LNCAP (cell line): ENCODE measurements around the gene CLDN12.

Experiments
- CTCF ChIP-seq: fragments of 450-650 bp; IDR thresholded peaks from 2 replicates; pipeline ENCODE4 v1.5.1; 2017; ENCODE audit warnings: mild to moderate bottlenecking

The CLDN12 gene

DNA sequence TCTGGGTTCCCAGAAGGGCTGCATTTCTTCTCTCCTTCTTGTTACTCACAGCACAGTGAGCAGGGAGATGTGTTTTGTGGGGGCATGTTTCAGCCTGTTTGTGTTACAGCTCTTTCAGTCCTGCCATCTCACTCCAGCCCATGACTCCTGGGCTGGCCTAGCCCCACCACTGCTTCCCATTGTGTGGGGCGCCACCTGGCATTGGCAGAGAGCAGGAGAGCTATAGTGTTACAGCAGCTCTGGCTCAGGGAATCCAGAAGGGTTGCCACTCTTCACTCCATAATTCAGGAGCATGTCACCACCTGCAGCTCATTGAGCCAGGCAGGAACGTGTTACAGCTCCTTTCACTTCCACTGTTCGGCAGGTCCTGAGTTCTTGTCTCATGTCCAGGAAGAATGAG, 30.0 kb downstream of the CLDN12 start:
- no peak for TF ChIP-seq CTCF

- no peak for TF ChIP-seq CTCF
Measured at GRCh38 chr7:90445633-90446032, 42.4 kb downstream of the CLDN12 start.

- TF ChIP-seq CTCF, result no peak
Measured at GRCh38 chr7:90446137-90446899, 43.1 kb downstream of the CLDN12 start.

DNA sequence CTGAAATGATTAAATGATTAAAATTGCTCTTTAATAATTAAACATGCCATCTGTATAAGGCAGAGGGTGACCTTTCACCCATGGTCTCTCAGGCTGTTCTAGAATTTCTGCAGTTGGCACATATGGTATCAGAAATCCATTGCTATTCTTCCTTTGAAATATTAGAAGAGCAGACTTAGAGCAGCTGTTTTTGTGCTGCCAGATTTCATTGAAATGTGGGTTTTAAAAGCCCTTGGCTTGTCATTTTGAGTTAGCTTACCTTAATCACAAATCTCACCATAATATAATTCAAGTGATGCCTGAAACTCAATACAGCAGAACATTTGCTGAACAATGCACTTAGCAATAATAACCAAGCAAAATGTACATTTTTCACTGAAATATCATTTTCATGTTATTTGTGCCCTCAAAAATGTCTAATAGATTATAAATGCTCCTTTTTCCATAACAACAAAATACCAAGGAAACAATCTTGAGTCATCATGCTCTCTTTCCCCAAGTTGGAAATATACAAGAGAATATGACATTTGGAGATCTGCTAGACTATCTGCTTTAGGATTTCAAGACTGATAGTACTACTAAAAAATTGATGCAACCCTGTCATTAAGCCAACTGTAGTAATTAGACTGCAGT, 50.1 kb downstream of the CLDN12 start:
- TF ChIP-seq CTCF, result no peak

DNA sequence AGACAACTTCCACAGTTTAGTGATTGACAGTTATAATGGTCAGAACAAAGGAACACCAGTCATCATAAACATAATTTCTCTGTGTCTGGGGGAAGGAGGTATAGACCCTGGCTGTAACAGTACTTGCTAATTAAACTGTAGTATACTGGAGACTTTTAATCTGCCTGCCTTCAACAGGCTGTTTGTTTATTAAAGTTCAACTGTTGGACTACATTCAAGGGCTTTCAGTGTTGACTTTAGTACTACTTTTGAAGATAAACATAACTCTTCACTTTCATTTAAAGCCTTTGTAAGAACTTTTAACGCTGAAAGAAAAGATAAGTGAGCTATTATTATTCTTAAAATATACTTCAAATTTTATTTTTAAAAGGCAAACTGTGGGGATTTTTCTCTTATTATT, 50.7 kb downstream of the CLDN12 start:
- TF ChIP-seq CTCF, result no peak

DNA sequence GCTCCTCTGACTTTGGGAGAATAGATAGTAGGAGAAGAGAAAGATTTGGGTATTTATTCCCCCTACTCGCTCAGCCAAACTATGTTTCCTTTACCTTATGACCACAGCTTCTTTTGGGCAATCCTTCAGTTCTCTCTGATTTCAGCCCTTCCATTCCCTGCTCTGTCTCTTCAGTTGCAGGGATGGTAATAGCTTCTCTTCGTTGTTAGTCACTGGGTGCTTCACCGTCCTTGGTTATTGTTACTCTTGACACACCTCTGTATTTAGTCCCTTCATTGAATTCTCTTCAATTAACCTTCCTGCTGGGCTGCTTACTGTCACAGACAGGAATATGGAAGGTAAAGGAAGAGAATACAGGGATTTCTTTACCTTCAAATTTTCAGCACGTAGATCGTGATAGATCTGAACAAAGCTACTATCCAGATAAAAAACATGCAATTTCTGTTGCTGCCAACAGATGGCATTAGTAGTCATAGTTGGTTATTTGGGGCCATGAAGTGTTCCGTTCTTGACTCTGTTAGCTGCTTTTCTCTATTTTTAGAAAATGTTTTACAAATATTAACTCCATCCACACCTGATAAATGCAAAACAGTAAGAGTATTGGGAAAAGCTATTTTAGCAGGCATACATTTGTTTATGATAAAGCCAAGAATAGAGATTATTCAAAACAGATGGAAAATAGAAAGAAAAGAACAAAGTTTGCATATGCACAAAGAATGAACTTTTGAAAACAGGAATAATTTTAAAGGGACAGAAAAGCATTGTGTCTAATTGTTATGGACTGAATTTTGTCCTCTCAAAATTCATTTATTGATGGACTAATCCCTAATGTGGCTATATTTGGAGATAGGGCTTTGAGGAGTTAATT, 52.1 kb downstream of the CLDN12 start:
- peak; percentile 80 for TF ChIP-seq CTCF

- TF ChIP-seq CTCF, result no peak
Measured at GRCh38 chr7:90458104-90458503, 54.8 kb downstream of the CLDN12 start.
